ENCODE data around the gene KIAA2012. TPM values are rescaled to one million over a fixed set of nuclear protein-coding genes. Genes with fewer than 3 reads are reported as not detected.

KIAA2012 gene
- total and polyA plus RNA-seq, 2 of the 8 experiments (the other 6 are each of a cell fraction or from before 2014, with no cell fraction given): not detected

DNA sequence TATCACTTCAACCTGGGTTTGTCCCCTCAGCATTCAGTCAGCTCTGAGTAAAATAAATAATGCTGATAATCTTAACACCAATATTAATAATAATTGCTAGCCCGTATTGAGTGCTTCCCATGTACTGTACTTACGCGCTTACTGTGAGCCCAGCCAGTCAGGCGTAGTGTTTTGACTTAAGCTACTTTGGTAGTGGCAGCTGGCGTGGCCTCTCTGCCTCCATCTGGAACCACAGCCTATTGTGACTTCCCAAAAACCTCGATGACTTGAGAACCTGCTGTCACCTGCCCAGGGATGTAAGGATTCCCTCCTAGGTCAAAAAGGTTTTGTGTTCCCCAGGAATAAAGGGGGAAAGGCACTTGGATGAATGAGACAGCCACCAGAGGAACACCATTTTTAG is 112.1 kb downstream of the KIAA2012 start:
- Histone ChIP-seq H3K56ac (replicated peaks; ENCODE audit: insufficient read length, low read depth, low read length) (no peak overlapping the region), H3K79me1 (ENCODE audit: low read depth, low read length) (no peaks in the 10 kb centered on the region), H2BK15ac (ENCODE audit: low read length) (no peak overlapping the region), H3K14ac (ENCODE audit: insufficient read length) (no peak overlapping the region), H3K4me2 (ENCODE audit: insufficient read depth in 1 of 2, low read depth in 2 of 2, low read length in 2 of 2) (no peak overlapping the region), H4K91ac (replicated peaks; ENCODE audit: insufficient read length, low read length) (no peak overlapping the region), H4K5ac (ENCODE audit: insufficient read length, low read depth, low read length) (no peak overlapping the region), H3K9me3 (ENCODE audit: insufficient read depth in 2 of 2, low read depth in 1 of 2, low read length in 1 of 2) (no peaks in the 10 kb centered on the region), H2BK12ac (ENCODE audit: low read depth, low read length) (no peak overlapping the region), H4K8ac (ENCODE audit: extremely low read depth, insufficient read depth, low read length) (no peak overlapping the region), H2BK20ac (ENCODE audit: low read length) (no peak overlapping the region), H3K4ac (replicated peaks; ENCODE audit: insufficient read length, low read depth, low read length) (no peak overlapping the region), H3K27ac (ENCODE audit: low read depth, low read length) (no peak overlapping the region), H3K4me3 (ENCODE audit: extremely low read depth in 1 of 4, insufficient read depth in 2 of 4, low read depth in 3 of 4, low read length in 4 of 4) (no peak overlapping the region), H3K4me1 (replicated peaks in 1 of 4; ENCODE audit: control insufficient read depth in 3 of 4, insufficient read depth in 4 of 4, low read length in 3 of 4) (no peaks in the 10 kb centered on the region), H3K18ac (ENCODE audit: extremely low read depth, low read length) (no peak overlapping the region), H3K36me3 (ENCODE audit: control insufficient read depth in 2 of 4, insufficient read depth in 4 of 4, low read length in 3 of 4) (no peaks in the 10 kb centered on the region), H4K20me1 (replicated peaks in 1 of 2; ENCODE audit: control insufficient read depth in 1 of 2, insufficient read depth in 2 of 2, low read length in 2 of 2) (no peaks in the 10 kb centered on the region), H2AFZ (ENCODE audit: low read length) (no peak overlapping the region), H3K79me2 (ENCODE audit: control insufficient read depth in 1 of 2, insufficient read depth in 2 of 2, low read length in 2 of 2) (no peaks in the 10 kb centered on the region), H3K23ac (ENCODE audit: insufficient read length) (no peak overlapping the region), H2BK5ac (ENCODE audit: low read depth, low read length) (no peak overlapping the region), H3K23me2 (ENCODE audit: low read depth, low read length) (no peaks in the 10 kb centered on the region), H2BK120ac (replicated peaks; ENCODE audit: low read depth, low read length) (no peak overlapping the region), H3K27me3 (replicated peaks in 1 of 4; ENCODE audit: control insufficient read depth in 3 of 4, extremely low read depth in 1 of 4, insufficient read depth in 3 of 4, low read length in 3 of 4) (no peaks in the 10 kb centered on the region), H2AK5ac (ENCODE audit: low read depth, low read length) (no peak overlapping the region), H3K9ac (replicated peaks in 1 of 4; ENCODE audit: extremely low read depth in 1 of 4, low read depth in 3 of 4, low read length in 3 of 4) (no peak overlapping the region)
- WGBS, 2 experiments (ENCODE audit: extremely low coverage in 1 of 2, insufficient coverage in 1 of 2, insufficient read length in 1 of 2, insufficient replicate concordance in 2 of 2, low coverage in 1 of 2, low lambda C conversion rate in 2 of 2, missing lambda C conversion rate in 1 of 2): 91% methylated on average over 6 of the region's 6 CpGs; no CpG with 5 or more reads in 1 of the 2 experiments
- POLR2A ChIA-PET (ENCODE audit: partially characterized antibody): no interaction called here
- no peak for DNase-seq (ENCODE audit: low read depth in 1 of 2, low spot score in 2 of 2)
- CTCF ChIA-PET (ENCODE audit: partially characterized antibody): interaction anchor here (0.7 kb wide), 1 partner anchor 27 kb away, joined by 3 read pairs; no protein-coding TSS in a partner anchor
- FAIRE-seq: no peak
- TF ChIP-seq NANOG (IDR thresholded peaks at IDR 0.05; ENCODE audit: insufficient read depth, low read depth, low read length, poor library complexity, severe bottlenecking) (no peak), SP2 (IDR thresholded peaks at IDR 0.05; ENCODE audit: low read length) (no peak)

Measured in H1 (cell line).